ENCODE results near the gene PSENEN. TPM values are rescaled to one million over a fixed set of nuclear protein-coding genes. Genes with fewer than 3 reads are reported as not detected.

PSENEN gene
- total RNA-seq, 4 donors from 2014 or later: 22.2 to 45.8 (median 38.3) TPM

- no peak overlapping the region for H3K4me3 ChIP-seq
- no peak for DNase-seq
- TF ChIP-seq CTCF (IDR thresholded peaks at IDR 0.05 in 4 of 5, conservative IDR thresholded peaks at IDR 0.05 in 1 of 5) (no peak), POLR2A (IDR thresholded peaks at IDR 0.05) (no peak)
- no peaks in the 10 kb centered on the region for H3K9me3 ChIP-seq
- no peak overlapping the region for H3K27ac ChIP-seq
- H3K36me3 ChIP-seq: peaks cover 7 to 57% of the 10 kb centered on the region in 2 donors
- H3K27me3 ChIP-seq: no peaks in the 10 kb centered on the region
- intact Hi-C loops (cut with DNase I; ENCODE audit: low total_unique reads): no loop called here
- peaks cover 19 to 20% of the 10 kb centered on the region in 2 donors for H3K4me1 ChIP-seq
- in situ Hi-C loops (cut with MboI; ENCODE audit: low sequenced_read_pairs in 4 of 4): loop anchor here in 1 of 4 donors (25.0 kb wide), 1 partner anchor 183 kb away; the partner anchor contains the start of genes GAPDHS, SBSN and TMEM147
- no peak for ATAC-seq
Measured at GRCh38 chr19:35720648-35721047, 24.8 kb upstream of the PSENEN start.

- intact Hi-C loops (cut with DNase I; ENCODE audit: low total_unique reads): no loop called here
- in situ Hi-C loops (cut with MboI; ENCODE audit: low sequenced_read_pairs in 4 of 4): loop anchor here in 1 of 4 donors (25.0 kb wide), 1 partner anchor 184 kb away; the partner anchor contains the start of genes GAPDHS, SBSN and TMEM147
- no peak for DNase-seq
Measured at GRCh38 chr19:35721374-35721773, 24.1 kb upstream of the PSENEN start.

GRCh38 chr19:35722461-35722860, 23.0 kb upstream of the PSENEN start:
- no peak for ATAC-seq
- Histone ChIP-seq H3K9me3 (no peaks in the 10 kb centered on the region), H3K36me3 (peaks cover 10 to 74% of the 10 kb centered on the region in 2 donors), H3K4me3 (no peak overlapping the region), H3K4me1 (peaks cover 14% of the 10 kb centered on the region in 2 donors), H3K27ac (no peak overlapping the region), H3K27me3 (no peaks in the 10 kb centered on the region)
- in situ Hi-C loops (cut with MboI; ENCODE audit: low sequenced_read_pairs in 4 of 4): loop anchor here in 1 of 4 donors (25.0 kb wide), 1 partner anchor 185 kb away; the partner anchor contains the start of genes GAPDHS, SBSN and TMEM147
- TF ChIP-seq POLR2A (IDR thresholded peaks at IDR 0.05): no peak
- TF ChIP-seq CTCF (IDR thresholded peaks at IDR 0.05 in 4 of 5, conservative IDR thresholded peaks at IDR 0.05 in 1 of 5): no peak
- no peak for DNase-seq
- intact Hi-C loops (cut with DNase I; ENCODE audit: low total_unique reads): no loop called here

More at GRCh38 chr19:35721374-35721773, 24.1 kb upstream of the PSENEN start:
- Histone ChIP-seq H3K27ac (no peak overlapping the region), H3K4me1 (peaks cover 14% of the 10 kb centered on the region in 2 donors), H3K4me3 (no peak overlapping the region), H3K36me3 (peaks cover 10 to 64% of the 10 kb centered on the region in 2 donors), H3K27me3 (no peaks in the 10 kb centered on the region), H3K9me3 (no peaks in the 10 kb centered on the region)
- ATAC-seq: no peak
- TF ChIP-seq CTCF (IDR thresholded peaks at IDR 0.05 in 4 of 5, conservative IDR thresholded peaks at IDR 0.05 in 1 of 5) (no peak), POLR2A (IDR thresholded peaks at IDR 0.05) (no peak)

GRCh38 chr19:35722897-35723296, 22.6 kb upstream of the PSENEN start:
- Histone ChIP-seq H3K4me1 (peaks cover 14% of the 10 kb centered on the region in 2 donors), H3K4me3 (no peak overlapping the region), H3K9me3 (no peaks in the 10 kb centered on the region), H3K36me3 (peaks cover 10 to 78% of the 10 kb centered on the region in 2 donors), H3K27me3 (no peaks in the 10 kb centered on the region), H3K27ac (no peak overlapping the region)
- intact Hi-C loops (cut with DNase I; ENCODE audit: low total_unique reads): no loop called here
- no peak for TF ChIP-seq CTCF (IDR thresholded peaks at IDR 0.05 in 4 of 5, conservative IDR thresholded peaks at IDR 0.05 in 1 of 5)
- TF ChIP-seq POLR2A (IDR thresholded peaks at IDR 0.05): no peak
- DNase-seq (no peak), ATAC-seq (no peak)
- in situ Hi-C loops (cut with MboI; ENCODE audit: low sequenced_read_pairs in 4 of 4): loop anchor here in 1 of 4 donors (25.0 kb wide), 1 partner anchor 186 kb away; the partner anchor contains the start of genes GAPDHS, SBSN and TMEM147

All from gastrocnemius medialis (tissue), 4 donors.